Activated CD8-positive, alpha-beta memory T cell treated with anti-CD3 and anti-CD28 coated beads, Interleukin-2, amount 50 U/mL, for 1 hour (primary cell): Measurements from ENCODE around the gene PRICKLE1.

Experiments used
- DNase-seq: peaks from one replicate; pipeline ENCODE4 v3.0.0-alpha.2; 2020; ENCODE audit errors: extremely low read depth

The PRICKLE1 gene

GRCh38 chr12:42450248-42450647, 139.3 kb downstream of the PRICKLE1 start:
- DNase-seq, result no peak

- no peak for DNase-seq
Observed at GRCh38 chr12:42448841-42449240, 140.7 kb downstream of the PRICKLE1 start.

GRCh38 chr12:42447371-42447786, 142.2 kb downstream of the PRICKLE1 start:
- no peak for DNase-seq

- no peak for DNase-seq
Observed at GRCh38 chr12:42446761-42447160, 142.8 kb downstream of the PRICKLE1 start.

- no peak for DNase-seq
Observed at GRCh38 chr12:42445891-42446290, 143.7 kb downstream of the PRICKLE1 start.

DNA sequence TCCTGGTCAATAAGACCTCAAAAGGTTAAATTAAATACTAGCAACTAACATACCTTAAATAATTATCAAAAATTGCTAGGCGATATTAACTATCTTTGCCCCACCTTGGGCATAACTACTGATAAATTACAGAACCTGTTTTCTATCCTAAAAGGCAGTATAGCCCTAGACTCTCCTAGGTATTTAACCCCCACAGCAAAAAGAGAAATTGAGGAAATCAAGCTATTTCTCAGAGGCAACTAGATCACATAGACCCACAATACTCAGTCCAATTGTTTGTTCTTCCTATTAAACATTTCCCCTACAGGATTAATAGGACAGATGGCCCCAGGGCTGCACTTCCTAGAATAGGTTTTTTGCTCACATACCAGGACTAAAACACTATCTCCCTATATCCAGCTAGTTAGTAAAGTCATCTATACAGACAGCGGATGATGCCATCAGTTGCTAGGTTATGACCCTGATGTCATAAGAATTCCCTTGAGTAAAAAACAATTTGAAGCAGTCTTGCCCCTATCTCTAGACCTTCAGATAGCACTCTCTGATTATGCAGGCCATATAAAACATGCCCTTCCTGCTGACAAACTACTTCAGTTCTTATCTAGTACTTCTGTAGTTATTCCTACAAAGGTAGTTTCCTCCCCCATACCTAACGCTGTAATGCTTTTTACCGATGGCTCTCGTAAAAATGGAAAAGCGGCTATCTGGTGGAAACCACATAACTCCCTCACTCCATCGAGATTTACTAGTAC, 145.2 kb downstream of the PRICKLE1 start:
- DNase-seq, result no peak

DNA sequence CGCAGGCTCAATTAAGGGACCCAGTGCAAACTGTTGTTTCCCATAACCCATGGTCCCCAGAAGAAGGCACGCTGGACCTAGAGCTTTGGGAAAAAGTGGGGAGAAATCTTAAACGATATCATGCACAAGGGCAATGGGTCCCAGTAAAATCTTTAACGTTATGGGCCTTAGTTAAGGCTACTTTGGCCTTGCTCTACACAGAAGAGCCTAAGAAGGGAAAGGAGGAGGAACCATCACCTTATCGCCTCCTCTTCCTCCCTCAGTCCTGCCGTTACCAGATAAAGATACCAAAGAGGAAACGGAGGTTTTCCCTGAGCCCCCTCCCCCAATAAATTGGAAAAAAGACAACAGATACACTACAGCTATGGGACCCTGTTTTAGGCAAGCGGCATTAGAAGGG, 146.7 kb downstream of the PRICKLE1 start:
- DNase-seq, result no peak

DNA sequence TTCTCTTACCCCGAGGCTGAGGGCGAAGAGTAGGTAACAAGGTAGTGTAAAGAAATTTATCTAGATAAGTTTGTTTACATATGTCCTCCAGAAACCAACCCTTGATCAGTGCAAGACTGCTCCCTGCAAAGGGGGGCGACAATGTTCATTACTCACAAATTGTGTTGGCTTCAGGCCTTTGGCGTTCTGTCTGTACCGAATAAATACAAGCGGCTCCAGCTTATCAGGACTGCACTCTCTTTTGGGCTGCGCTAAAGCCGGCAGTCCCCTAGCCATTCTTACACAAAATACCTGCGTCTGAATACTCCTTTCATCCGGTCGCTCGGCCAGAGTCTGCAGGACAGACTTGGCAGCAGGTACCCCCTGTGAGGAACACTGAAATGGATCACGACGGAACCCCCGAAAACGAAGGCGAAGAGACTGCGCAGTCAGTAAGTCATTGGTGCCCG, 147.2 kb downstream of the PRICKLE1 start:
- no peak for DNase-seq

- no peak for DNase-seq
Observed at GRCh38 chr12:42440608-42441007, 148.9 kb downstream of the PRICKLE1 start.

- no peak for DNase-seq
Observed at GRCh38 chr12:42432517-42433140, 156.9 kb downstream of the PRICKLE1 start.

DNA sequence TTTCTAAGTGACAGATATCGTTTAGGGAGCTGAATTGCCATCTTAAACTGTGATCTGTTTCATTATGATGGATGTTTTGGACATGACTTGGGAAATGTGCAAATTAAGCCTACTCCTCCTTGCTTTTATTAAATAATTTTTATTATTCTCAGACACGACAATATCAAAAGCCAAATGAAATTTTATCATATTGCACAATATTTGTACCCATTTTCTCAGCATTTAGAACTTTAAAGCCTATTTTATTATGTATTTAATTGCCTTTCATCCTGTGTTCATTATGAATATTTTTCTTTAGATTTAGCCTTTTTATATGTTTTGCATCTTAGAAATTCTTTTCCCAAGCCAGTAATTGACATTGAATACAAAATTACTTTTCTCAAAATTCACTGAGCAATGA, 160.7 kb downstream of the PRICKLE1 start:
- DNase-seq, result no peak

DNA sequence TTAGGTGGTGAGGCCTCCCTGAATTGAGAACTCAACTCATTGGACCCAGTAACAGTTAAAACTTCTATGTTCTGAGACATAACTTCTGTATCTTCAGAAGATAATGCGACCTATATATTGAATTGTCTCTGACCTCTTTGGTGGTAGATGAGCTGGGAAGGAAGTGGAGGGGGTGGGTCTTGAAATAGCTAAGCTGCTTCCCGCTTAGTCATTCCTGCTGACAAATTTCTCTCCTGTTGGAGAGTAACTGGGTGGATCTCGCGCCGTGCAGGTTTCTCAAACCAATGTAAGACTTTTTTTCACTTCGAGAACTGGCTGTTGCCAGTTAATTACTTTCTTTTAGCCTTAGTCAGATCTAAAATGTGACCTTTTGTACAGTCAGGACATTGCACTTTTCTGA, 162.8 kb downstream of the PRICKLE1 start:
- DNase-seq, result no peak

- DNase-seq, result no peak
Observed at GRCh38 chr12:42422785-42423184, 166.8 kb downstream of the PRICKLE1 start.

- DNase-seq, result no peak
Observed at GRCh38 chr12:42421844-42422779, 167.4 kb downstream of the PRICKLE1 start.

- no peak for DNase-seq
Observed at GRCh38 chr12:42420395-42420794, 169.2 kb downstream of the PRICKLE1 start.

- no peak for DNase-seq
Observed at GRCh38 chr12:42410340-42410739, 179.2 kb downstream of the PRICKLE1 start.

GRCh38 chr12:42409471-42409870, 180.1 kb downstream of the PRICKLE1 start:
- DNase-seq, result no peak

- DNase-seq, result no peak
Observed at GRCh38 chr12:42407306-42407705, 182.2 kb downstream of the PRICKLE1 start.
